HEK293 (cell line): ENCODE data around the gene LSM14B.

Experiments
- CTCF ChIA-PET: fragments of 350-600 bp; formaldehyde crosslinking; extraction: SDS; loops from one replicate; lab custom pipeline; 2021; ENCODE audit warnings: antibody characterized with exemption; lab: Yijun Ruan, JAX
- POLR2A ChIA-PET: fragments of 300-600 bp; formaldehyde crosslinking; extraction: SDS; loops from one replicate; lab custom pipeline; 2020; ENCODE audit warnings: antibody characterized with exemption, inconsistent platforms; lab: Yijun Ruan, JAX
- H3K27ac ChIP-seq: fragments of 200-500 bp; sonication (Bioruptor generic); 2 replicates; pipeline ENCODE4 v1.5.1; 2014; ENCODE audit warnings: low read depth, low read length, control low read depth, inconsistent platforms; ENCODE audit errors: extremely low read depth
- H3K36me3 ChIP-seq, 2 experiments: fragments of 200-500 bp in 1 of 2; sonication (Bioruptor generic) in 1 of 2; 1 replicate in 1 of 2; 2 replicates in 1 of 2; pipeline ENCODE4 v1.5.1; 2014 to 2017; ENCODE audit warnings: inconsistent platforms in 2 of 2, low read length in 2 of 2; ENCODE audit not compliant: control insufficient read depth in 2 of 2, insufficient read depth in 1 of 2
- H3K4me1 ChIP-seq: fragments of 200-500 bp; sonication (Bioruptor generic); 2 replicates; pipeline ENCODE4 v1.5.1; 2014; ENCODE audit warnings: mild to moderate bottlenecking, low read length, inconsistent platforms; ENCODE audit not compliant: control insufficient read depth, insufficient read depth
- H3K4me3 ChIP-seq: 2 replicates; pipeline ENCODE4 v1.5.1; 2011; ENCODE audit warnings: low read depth, mild to moderate bottlenecking, control low read depth, low read length, moderate library complexity
- H3K9me3 ChIP-seq: fragments of 200-500 bp; sonication (Bioruptor generic); 2 replicates; pipeline ENCODE4 v1.5.1; 2014; ENCODE audit warnings: low read depth, low read length, inconsistent platforms; ENCODE audit not compliant: control insufficient read depth, insufficient read depth
- EGR2 ChIP-seq: fragments of 450-650 bp; formaldehyde crosslinking; IDR thresholded peaks from 2 replicates; pipeline ENCODE4 v1.5.1; 2016; ENCODE audit warnings: low read depth, missing biosample characterization, missing genetic modification characterization
- FEZF1 ChIP-seq: fragments of 450-650 bp; formaldehyde crosslinking; IDR thresholded peaks from 2 replicates; pipeline ENCODE4 v1.5.1; 2016; ENCODE audit warnings: missing biosample characterization, missing genetic modification characterization
- GLIS1 ChIP-seq: fragments of 450-650 bp; formaldehyde crosslinking; IDR thresholded peaks from 2 replicates; pipeline ENCODE4 v1.5.1; 2016; ENCODE audit warnings: missing biosample characterization, missing genetic modification characterization
- GLIS2 ChIP-seq: fragments of 450-650 bp; formaldehyde crosslinking; IDR thresholded peaks from 2 replicates; pipeline ENCODE4 v1.5.1; 2016; ENCODE audit warnings: missing biosample characterization, missing genetic modification characterization
- KLF1 ChIP-seq: fragments of 450-650 bp; formaldehyde crosslinking; IDR thresholded peaks from 2 replicates; pipeline ENCODE4 v1.5.1; 2016; ENCODE audit warnings: missing biosample characterization, missing genetic modification characterization
- KLF10 ChIP-seq: fragments of 450-650 bp; IDR thresholded peaks from 2 replicates; pipeline ENCODE4 v1.5.1; 2018; ENCODE audit warnings: missing biosample characterization, mild to moderate bottlenecking, missing genetic modification characterization
- KLF7 ChIP-seq: fragments of 450-650 bp; formaldehyde crosslinking; IDR thresholded peaks from 2 replicates; pipeline ENCODE4 v1.5.1; 2016; ENCODE audit warnings: missing biosample characterization, missing genetic modification characterization, borderline replicate concordance
- KLF8 ChIP-seq: fragments of 450-650 bp; formaldehyde crosslinking; IDR thresholded peaks from 2 replicates; pipeline ENCODE4 v1.5.1; 2016; ENCODE audit warnings: missing biosample characterization, missing genetic modification characterization
- KLF9 ChIP-seq: fragments of 450-650 bp; formaldehyde crosslinking; IDR thresholded peaks from 2 replicates; pipeline ENCODE4 v1.5.1; 2016; ENCODE audit warnings: missing biosample characterization, missing genetic modification characterization, low read depth
- PBX3 ChIP-seq: sonication (generic); formaldehyde crosslinking; IDR thresholded peaks from 2 replicates; pipeline ENCODE4 v1.8.1; 2022; ENCODE audit warnings: mild to moderate bottlenecking, moderate library complexity, missing genetic modification reagents
- PRDM6 ChIP-seq: fragments of 450-650 bp; formaldehyde crosslinking; IDR thresholded peaks from 2 replicates; pipeline ENCODE4 v1.5.1; 2017; ENCODE audit warnings: missing biosample characterization, missing genetic modification characterization
- SP2 ChIP-seq: fragments of 450-650 bp; formaldehyde crosslinking; IDR thresholded peaks from 2 replicates; pipeline ENCODE4 v1.5.1; 2016; ENCODE audit warnings: missing biosample characterization, missing genetic modification characterization
- SP3 ChIP-seq: fragments of 450-650 bp; formaldehyde crosslinking; IDR thresholded peaks from 2 replicates; pipeline ENCODE4 v1.5.1; 2016; ENCODE audit warnings: missing biosample characterization, missing genetic modification characterization
- SP7 ChIP-seq: fragments of 450-650 bp; formaldehyde crosslinking; IDR thresholded peaks from 2 replicates; pipeline ENCODE4 v1.5.1; 2016; ENCODE audit warnings: missing biosample characterization, missing genetic modification characterization
- ZBTB26 ChIP-seq: fragments of 450-650 bp; formaldehyde crosslinking; optimal IDR thresholded peaks from 2 replicates; pipeline ENCODE3; 2016; ENCODE audit warnings: missing biosample characterization, mild to moderate bottlenecking, missing genetic modification characterization
- ZBTB8A ChIP-seq: fragments of 450-650 bp; formaldehyde crosslinking; IDR thresholded peaks from 2 replicates; pipeline ENCODE4 v1.5.1; 2016; ENCODE audit warnings: missing biosample characterization, missing genetic modification characterization
- ZFHX2 ChIP-seq: fragments of 450-650 bp; formaldehyde crosslinking; conservative IDR thresholded peaks from 2 replicates; pipeline ENCODE4 v1.5.1; 2016; ENCODE audit warnings: missing biosample characterization, missing genetic modification characterization
- ZIC2 ChIP-seq: fragments of 450-650 bp; formaldehyde crosslinking; IDR thresholded peaks from 2 replicates; pipeline ENCODE4 v1.5.1; 2016; ENCODE audit warnings: missing biosample characterization, missing genetic modification characterization
- ZNF133 ChIP-seq: fragments of 450-650 bp; formaldehyde crosslinking; IDR thresholded peaks from 2 replicates; pipeline ENCODE4 v1.5.1; 2016; ENCODE audit warnings: missing biosample characterization, missing genetic modification characterization
- ZNF335 ChIP-seq: fragments of 450-650 bp; formaldehyde crosslinking; conservative IDR thresholded peaks from 2 replicates; pipeline ENCODE4 v1.5.1; 2016; ENCODE audit warnings: missing biosample characterization, missing genetic modification characterization
- ZNF341 ChIP-seq: fragments of 450-650 bp; formaldehyde crosslinking; IDR thresholded peaks from 2 replicates; pipeline ENCODE4; 2016; ENCODE audit warnings: low read depth, missing biosample characterization, missing genetic modification characterization
- ZNF423 ChIP-seq: fragments of 450-650 bp; formaldehyde crosslinking; IDR thresholded peaks from 2 replicates; pipeline ENCODE4 v1.5.1; 2016; ENCODE audit warnings: missing biosample characterization, missing genetic modification characterization
- ZNF626 ChIP-seq: fragments of 450-650 bp; sonication (Bioruptor Pico); formaldehyde crosslinking; IDR thresholded peaks from 2 replicates; pipeline ENCODE4 v1.5.1; 2018; ENCODE audit warnings: missing biosample characterization, missing genetic modification characterization, inconsistent platforms
- ZSCAN30 ChIP-seq: fragments of 450-650 bp; IDR thresholded peaks from 2 replicates; pipeline ENCODE4 v1.5.1; 2018; ENCODE audit warnings: missing biosample characterization, mild to moderate bottlenecking, missing genetic modification characterization, moderate library complexity
- TF ChIP-seq, protein P1 (sequence below): fragments of 450-650 bp; formaldehyde crosslinking; IDR thresholded peaks from 2 replicates; pipeline ENCODE4 v1.5.1; 2016; ENCODE audit warnings: missing biosample characterization, missing genetic modification characterization
- TF ChIP-seq, protein P2 (sequence below): fragments of 450-650 bp; formaldehyde crosslinking; IDR thresholded peaks from 2 replicates; pipeline ENCODE4 v1.5.1; 2016; ENCODE audit warnings: missing biosample characterization, missing genetic modification characterization
- TF ChIP-seq, protein P3 (sequence below): fragments of 450-650 bp; formaldehyde crosslinking; IDR thresholded peaks from 2 replicates; pipeline ENCODE4 v1.5.1; 2016; ENCODE audit warnings: missing biosample characterization, missing genetic modification characterization

The LSM14B gene

GRCh38 chr20:62122654-62123449 is 577 bp downstream of the LSM14B start:
- POLR2A ChIA-PET: interaction anchor here (0.6 to 2.6 kb wide), 8 partner anchors 14 to 264 kb away, joined by 3 to 22 read pairs (median 3); partner anchors contain the start of genes RPS21 and TAF4
- CTCF ChIA-PET: interaction anchor here (0.7 kb wide), 1 partner anchor 166 kb away, joined by 3 read pairs; no protein-coding TSS in a partner anchor
- peaks cover 13 to 44% of the 10 kb centered on the region in 2 experiments; a peak in 2 of 3 replicates for H3K36me3 ChIP-seq
- peak overlapping the region; percentile 85 for H3K27ac ChIP-seq
- TF ChIP-seq, protein P1, sequence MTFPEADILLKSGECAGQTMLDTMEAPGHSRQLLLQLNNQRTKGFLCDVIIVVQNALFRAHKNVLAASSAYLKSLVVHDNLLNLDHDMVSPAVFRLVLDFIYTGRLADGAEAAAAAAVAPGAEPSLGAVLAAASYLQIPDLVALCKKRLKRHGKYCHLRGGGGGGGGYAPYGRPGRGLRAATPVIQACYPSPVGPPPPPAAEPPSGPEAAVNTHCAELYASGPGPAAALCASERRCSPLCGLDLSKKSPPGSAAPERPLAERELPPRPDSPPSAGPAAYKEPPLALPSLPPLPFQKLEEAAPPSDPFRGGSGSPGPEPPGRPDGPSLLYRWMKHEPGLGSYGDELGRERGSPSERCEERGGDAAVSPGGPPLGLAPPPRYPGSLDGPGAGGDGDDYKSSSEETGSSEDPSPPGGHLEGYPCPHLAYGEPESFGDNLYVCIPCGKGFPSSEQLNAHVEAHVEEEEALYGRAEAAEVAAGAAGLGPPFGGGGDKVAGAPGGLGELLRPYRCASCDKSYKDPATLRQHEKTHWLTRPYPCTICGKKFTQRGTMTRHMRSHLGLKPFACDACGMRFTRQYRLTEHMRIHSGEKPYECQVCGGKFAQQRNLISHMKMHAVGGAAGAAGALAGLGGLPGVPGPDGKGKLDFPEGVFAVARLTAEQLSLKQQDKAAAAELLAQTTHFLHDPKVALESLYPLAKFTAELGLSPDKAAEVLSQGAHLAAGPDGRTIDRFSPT (tag by site-specific recombination): 0 out of 2 replicates have a peak, but pooled peaks have one; percentile 50
- peak; percentile 84 for TF ChIP-seq KLF10
- peak; percentile 37 for TF ChIP-seq SP2
- peak; percentile 62 for TF ChIP-seq SP7
- TF ChIP-seq ZSCAN30 (tag by site-specific recombination): no peak
- TF ChIP-seq ZBTB26 (tag by site-specific recombination): peak; percentile 44
- TF ChIP-seq, protein P2, sequence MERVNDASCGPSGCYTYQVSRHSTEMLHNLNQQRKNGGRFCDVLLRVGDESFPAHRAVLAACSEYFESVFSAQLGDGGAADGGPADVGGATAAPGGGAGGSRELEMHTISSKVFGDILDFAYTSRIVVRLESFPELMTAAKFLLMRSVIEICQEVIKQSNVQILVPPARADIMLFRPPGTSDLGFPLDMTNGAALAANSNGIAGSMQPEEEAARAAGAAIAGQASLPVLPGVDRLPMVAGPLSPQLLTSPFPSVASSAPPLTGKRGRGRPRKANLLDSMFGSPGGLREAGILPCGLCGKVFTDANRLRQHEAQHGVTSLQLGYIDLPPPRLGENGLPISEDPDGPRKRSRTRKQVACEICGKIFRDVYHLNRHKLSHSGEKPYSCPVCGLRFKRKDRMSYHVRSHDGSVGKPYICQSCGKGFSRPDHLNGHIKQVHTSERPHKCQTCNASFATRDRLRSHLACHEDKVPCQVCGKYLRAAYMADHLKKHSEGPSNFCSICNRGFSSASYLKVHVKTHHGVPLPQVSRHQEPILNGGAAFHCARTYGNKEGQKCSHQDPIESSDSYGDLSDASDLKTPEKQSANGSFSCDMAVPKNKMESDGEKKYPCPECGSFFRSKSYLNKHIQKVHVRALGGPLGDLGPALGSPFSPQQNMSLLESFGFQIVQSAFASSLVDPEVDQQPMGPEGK (tag by site-specific recombination): peak; percentile 28; the same call in 1 of the 2 replicates
- peak; percentile 82 for TF ChIP-seq KLF9 (tag by site-specific recombination)
- peak; percentile 98 for TF ChIP-seq GLIS1 (tag by site-specific recombination)
- TF ChIP-seq KLF7: peak; percentile 43; the same call in 1 of the 2 replicates
- TF ChIP-seq KLF1 (tag by site-specific recombination): peak; percentile 80
- no peak for TF ChIP-seq ZNF133 (tag by site-specific recombination)
- peak; percentile 65 for TF ChIP-seq SP3 (tag by site-specific recombination)
- peak; percentile 97 for TF ChIP-seq ZIC2
- peak; percentile 52; the same call in 1 of the 2 replicates for TF ChIP-seq EGR2 (tag by site-specific recombination)
- peak; percentile 72 for TF ChIP-seq ZNF335 (tag by site-specific recombination)
- peak; percentile 91 for TF ChIP-seq ZFHX2 (tag by site-specific recombination)
- peak; percentile 95 for TF ChIP-seq ZNF341 (tag by site-specific recombination)
- TF ChIP-seq ZNF626 (tag by site-specific recombination): no peak
- TF ChIP-seq PRDM6 (tag by site-specific recombination): no peak
- TF ChIP-seq GLIS2 (tag by site-specific recombination): peak; percentile 86
- no peak for TF ChIP-seq PBX3 (CRISPR knock-in tag)
- TF ChIP-seq, protein P3, sequence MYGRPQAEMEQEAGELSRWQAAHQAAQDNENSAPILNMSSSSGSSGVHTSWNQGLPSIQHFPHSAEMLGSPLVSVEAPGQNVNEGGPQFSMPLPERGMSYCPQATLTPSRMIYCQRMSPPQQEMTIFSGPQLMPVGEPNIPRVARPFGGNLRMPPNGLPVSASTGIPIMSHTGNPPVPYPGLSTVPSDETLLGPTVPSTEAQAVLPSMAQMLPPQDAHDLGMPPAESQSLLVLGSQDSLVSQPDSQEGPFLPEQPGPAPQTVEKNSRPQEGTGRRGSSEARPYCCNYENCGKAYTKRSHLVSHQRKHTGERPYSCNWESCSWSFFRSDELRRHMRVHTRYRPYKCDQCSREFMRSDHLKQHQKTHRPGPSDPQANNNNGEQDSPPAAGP (tag by site-specific recombination): no peak
- 0 out of 2 replicates have a peak, but pooled peaks have one; percentile 18 for TF ChIP-seq KLF8
- TF ChIP-seq FEZF1 (tag by site-specific recombination): no peak
- TF ChIP-seq ZNF423 (tag by site-specific recombination): peak; percentile 67; the same call in 1 of the 2 replicates
- TF ChIP-seq ZBTB8A (tag by site-specific recombination): peak; percentile 80
- H3K4me1 ChIP-seq: no peaks in the 10 kb centered on the region
- H3K9me3 ChIP-seq: no peaks in the 10 kb centered on the region
- H3K4me3 ChIP-seq: peak overlapping the region; percentile 80
